A673 (cell line): Measurements from ENCODE around the gene CFAP73.

Experiments
- CTCF ChIP-seq: fragments of 300-800, 200-600 bp; sonication (generic); conservative IDR thresholded peaks from 2 replicates; pipeline ENCODE4 v1.5.1; 2017; ENCODE audit warnings: low read depth, mild to moderate bottlenecking, antibody characterized with exemption, low read length, moderate library complexity, mixed read lengths
- EZH2 ChIP-seq: fragments of 200-600 bp; sonication (generic); IDR thresholded peaks from 2 replicates; pipeline ENCODE4 v1.6.1; 2017; ENCODE audit warnings: borderline replicate concordance, low read depth, mild to moderate bottlenecking, mixed read lengths, antibody characterized with exemption, low read length; ENCODE audit not compliant: poor library complexity, severe bottlenecking

DNA sequence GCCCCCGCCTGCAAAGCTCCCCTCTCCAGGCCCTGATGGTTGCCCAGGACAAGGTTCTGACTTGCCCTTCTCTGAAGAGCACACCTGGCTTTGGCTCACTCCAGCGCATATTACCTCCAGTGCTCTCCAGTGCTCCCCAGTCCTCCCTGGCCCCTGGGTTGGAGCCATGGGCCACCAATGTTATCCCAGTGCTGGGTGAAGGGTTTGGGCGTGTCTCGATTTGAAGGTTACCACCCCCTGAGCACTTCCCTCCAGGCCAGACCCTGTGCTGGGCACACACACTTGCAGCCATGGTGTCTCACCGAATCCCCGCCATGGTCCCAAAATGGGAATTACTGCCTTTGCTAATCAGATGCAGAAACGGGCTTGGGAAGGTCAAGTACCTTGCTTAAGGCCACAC is 47.1 kb downstream of the CFAP73 start:
- no peak for TF ChIP-seq CTCF
- no peak for TF ChIP-seq EZH2
